IMR-90 (cell line): ENCODE measurements around the gene ABHD12. TPM values are rescaled to one million over a fixed set of nuclear protein-coding genes. Genes with fewer than 3 reads are reported as not detected.

Source experiments
- ATAC-seq: fragments of 200-7000 bp; cut with Tn5 transposase; 2 replicates; pipeline ENCODE4 v1.9.1; 2020; ENCODE audit warnings: low read depth, mild to moderate bottlenecking, moderate library complexity
- BruUV-seq: library from RNA; stranded (reverse); fragments of 400-500 nt; replicated peaks from 2 replicates; lab custom pipeline; 2021; lab: Mats Ljungman, UMichigan
- CTCF ChIA-PET: fragments of 300-600 bp; formaldehyde crosslinking; extraction: SDS; loops from one replicate; lab custom pipeline; 2021; ENCODE audit warnings: antibody characterized with exemption; lab: Yijun Ruan, JAX
- POLR2A ChIA-PET: fragments of 300-600 bp; sonication (Branson Sonifier 250); formaldehyde crosslinking; loops from one replicate; lab custom pipeline; 2022; ENCODE audit warnings: antibody characterized with exemption; ENCODE audit not compliant: unreplicated experiment; lab: Charles Lee
- DNase-seq: peaks from one replicate; pipeline ENCODE4 v3.0.0; 2013
- H2AFZ ChIP-seq: replicated peaks from 2 replicates; pipeline ENCODE3; 2013; ENCODE audit warnings: low read length, mild to moderate bottlenecking; ENCODE audit not compliant: poor library complexity
- H2AK5ac ChIP-seq: 2 replicates; pipeline ENCODE4 v1.6.1; 2013; ENCODE audit warnings: low read depth, low read length, inconsistent platforms
- H2AK9ac ChIP-seq: replicated peaks from 2 replicates; pipeline ENCODE3; 2013; ENCODE audit warnings: mild to moderate bottlenecking, low read depth, low read length, moderate library complexity; ENCODE audit not compliant: poor library complexity
- H2BK120ac ChIP-seq: 2 replicates; pipeline ENCODE4 v1.6.1; 2013; ENCODE audit warnings: low read depth, low read length, inconsistent platforms
- H2BK15ac ChIP-seq: 3 replicates; pipeline ENCODE4 v1.6.1; 2013; ENCODE audit warnings: low read depth, low read length, inconsistent platforms
- H2BK20ac ChIP-seq: 2 replicates; pipeline ENCODE4 v1.6.1; 2013; ENCODE audit warnings: low read depth, mild to moderate bottlenecking, inconsistent platforms, low read length, moderate library complexity
- H2BK5ac ChIP-seq: 2 replicates; pipeline ENCODE4 v1.6.1; 2013; ENCODE audit warnings: mild to moderate bottlenecking, low read depth, low read length, inconsistent platforms; ENCODE audit not compliant: poor library complexity, severe bottlenecking
- H3K14ac ChIP-seq: replicated peaks from 2 replicates; pipeline ENCODE4 v1.6.1; 2013; ENCODE audit warnings: low read depth, low read length, inconsistent platforms
- H3K18ac ChIP-seq: 2 replicates; pipeline ENCODE4 v1.6.1; 2013; ENCODE audit warnings: low read depth, low read length, control low read depth
- H3K23ac ChIP-seq: 2 replicates; pipeline ENCODE4 v1.6.1; 2013; ENCODE audit warnings: low read depth, low read length, inconsistent platforms
- H3K27ac ChIP-seq: 2 replicates; pipeline ENCODE4 v1.5.1; 2013; ENCODE audit warnings: mild to moderate bottlenecking, control low read depth, low read length; ENCODE audit not compliant: insufficient read depth
- H3K27me3 ChIP-seq: 2 replicates; pipeline ENCODE4 v1.6.1; 2013; ENCODE audit warnings: low read length; ENCODE audit not compliant: control insufficient read depth, insufficient read depth
- H3K36me3 ChIP-seq: 2 replicates; pipeline ENCODE4 v1.6.1; 2013; ENCODE audit warnings: low read length, mixed read lengths; ENCODE audit not compliant: control insufficient read depth, insufficient read depth
- H3K4ac ChIP-seq: 2 replicates; pipeline ENCODE4 v1.6.1; 2013; ENCODE audit warnings: low read depth, low read length, inconsistent platforms
- H3K4me1 ChIP-seq: 2 replicates; pipeline ENCODE4 v1.6.1; 2013; ENCODE audit warnings: low read length, mixed read lengths; ENCODE audit not compliant: control insufficient read depth, insufficient read depth
- H3K4me2 ChIP-seq: 2 replicates; pipeline ENCODE4 v1.6.1; 2013; ENCODE audit warnings: low read depth, mild to moderate bottlenecking, control low read depth, low read length, moderate library complexity
- H3K4me3 ChIP-seq: 2 replicates; pipeline ENCODE4 v1.5.1; 2013; ENCODE audit warnings: low read depth, mild to moderate bottlenecking, control low read depth, low read length, moderate library complexity; ENCODE audit not compliant: insufficient read depth
- H3K56ac ChIP-seq: 2 replicates; pipeline ENCODE4 v1.6.1; 2013; ENCODE audit warnings: low read length, inconsistent platforms; ENCODE audit not compliant: insufficient read depth; ENCODE audit errors: extremely low read depth
- H3K79me1 ChIP-seq, 2 experiments: 2 replicates each; pipeline ENCODE4 v1.6.1; 2013; ENCODE audit warnings: low read length in 2 of 2, inconsistent platforms in 1 of 2, low read depth in 1 of 2
- H3K9ac ChIP-seq: 2 replicates; pipeline ENCODE4 v1.6.1; 2013; ENCODE audit warnings: low read depth, low read length, control low read depth
- H3K9me1 ChIP-seq: 2 replicates; pipeline ENCODE4 v1.6.1; 2013; ENCODE audit warnings: low read length, inconsistent platforms; ENCODE audit not compliant: insufficient read depth
- H3K9me3 ChIP-seq: 2 replicates; pipeline ENCODE4 v1.6.1; 2013; ENCODE audit warnings: low read length; ENCODE audit not compliant: control insufficient read depth, insufficient read depth
- H4K20me1 ChIP-seq: 2 replicates; pipeline ENCODE4 v1.6.1; 2013; ENCODE audit warnings: low read length, inconsistent platforms; ENCODE audit not compliant: insufficient read depth
- H4K5ac ChIP-seq: 2 replicates; pipeline ENCODE4 v1.6.1; 2013; ENCODE audit warnings: mild to moderate bottlenecking, low read depth, low read length, control low read depth
- H4K8ac ChIP-seq, 2 experiments: 2 replicates each; pipeline ENCODE4 v1.6.1; 2013; ENCODE audit warnings: low read depth in 2 of 2, low read length in 2 of 2, control low read depth in 1 of 2, inconsistent platforms in 1 of 2
- H4K91ac ChIP-seq: 2 replicates; pipeline ENCODE4 v1.6.1; 2013; ENCODE audit warnings: low read depth, low read length, inconsistent platforms; ENCODE audit not compliant: insufficient read depth
- BHLHE40 ChIP-seq: fragments of 150-350 bp; IDR thresholded peaks from 2 replicates; pipeline ENCODE4 v1.6.1; 2016; ENCODE audit warnings: mild to moderate bottlenecking, low read depth, low read length
- CHD1 ChIP-seq: IDR thresholded peaks from 2 replicates; pipeline ENCODE4 v1.6.1; 2012; ENCODE audit warnings: low read depth, low read length, improper control_type of control experiment
- FOS ChIP-seq: fragments of 150-350 bp; IDR thresholded peaks from 2 replicates; pipeline ENCODE4 v1.6.1; 2016; ENCODE audit warnings: low read depth, low read length
- MAFK ChIP-seq: IDR thresholded peaks from 2 replicates; pipeline ENCODE4 v1.6.1; 2012; ENCODE audit warnings: low read depth, low read length, improper control_type of control experiment
- MAZ ChIP-seq: IDR thresholded peaks from 2 replicates; pipeline ENCODE4 v1.6.1; 2012; ENCODE audit warnings: low read depth, mild to moderate bottlenecking, low read length, improper control_type of control experiment, moderate library complexity, borderline replicate concordance
- MXI1 ChIP-seq: IDR thresholded peaks from 2 replicates; pipeline ENCODE4 v1.6.1; 2012; ENCODE audit warnings: low read depth, mild to moderate bottlenecking, low read length, moderate library complexity, borderline replicate concordance
- RCOR1 ChIP-seq: IDR thresholded peaks from 2 replicates; pipeline ENCODE4 v1.6.1; 2012; ENCODE audit warnings: mild to moderate bottlenecking, low read length, improper control_type of control experiment; ENCODE audit not compliant: insufficient replicate concordance
- SMC3 ChIP-seq: fragments of 150-350 bp; IDR thresholded peaks from 2 replicates; pipeline ENCODE4 v1.6.1; 2016; ENCODE audit warnings: low read depth, mild to moderate bottlenecking, antibody characterized with exemption, low read length, moderate library complexity
- WGBS, 2 experiments: methylation state at CpG; one replicate each; pipeline versions ENCODE4 v1.1.5 to v1.1.7; 2013; ENCODE audit warnings: missing lambda C conversion rate in 2 of 2; ENCODE audit not compliant: insufficient read length in 1 of 2; ENCODE audit errors: extremely low coverage in 2 of 2; 5-methylcytosine and 5-hydroxymethylcytosine counted together
- dilution Hi-C: fragments of 300-500 bp; cut with HindIII; formaldehyde crosslinking; loops from one replicate; pipeline ENCODE4 v1.14.3; 2018; ENCODE audit warnings: low sequenced_read_pairs; ENCODE audit not compliant: unreplicated experiment
- in situ Hi-C: fragments of 300-500 bp; cut with MboI; formaldehyde crosslinking; loops from 3 replicates; pipeline ENCODE4 v1.14.3; 2019; ENCODE audit warnings: low sequenced_read_pairs, inconsistent platforms, mixed read lengths
- intact Hi-C: fragments of 100-400 bp; cut with micrococcal nuclease; formaldehyde crosslinking; loops from 2 replicates; pipeline ENCODE4 v1.10.0; 2022
- polyA plus RNA-seq, 3 experiments: library from polyadenylated mRNA; depleted of rRNA; stranded (reverse); fragments of >200 nt; gene quantifications; 2 replicates each; pipeline ENCODE4 v1.2.3, GENCODE V29; 2012; ENCODE audit warnings: low replicate concordance in 1 of 3
- total RNA-seq: library from RNA; depleted of rRNA; stranded (reverse); fragments of >200 nt; gene quantifications from 2 replicates; pipeline ENCODE4 v1.2.3, GENCODE V29; 2012
- TF ChIP-seq, protein P1 (sequence below): fragments of 150-350 bp; IDR thresholded peaks from 2 replicates; pipeline ENCODE4 v1.6.1; 2016; ENCODE audit warnings: low read depth, mild to moderate bottlenecking, low read length, moderate library complexity, borderline replicate concordance

Gene ABHD12
- total and polyA plus RNA-seq, 2 of the 4 experiments (the other 2 are of a cell fraction) = 80.7 to 108 TPM

DNA sequence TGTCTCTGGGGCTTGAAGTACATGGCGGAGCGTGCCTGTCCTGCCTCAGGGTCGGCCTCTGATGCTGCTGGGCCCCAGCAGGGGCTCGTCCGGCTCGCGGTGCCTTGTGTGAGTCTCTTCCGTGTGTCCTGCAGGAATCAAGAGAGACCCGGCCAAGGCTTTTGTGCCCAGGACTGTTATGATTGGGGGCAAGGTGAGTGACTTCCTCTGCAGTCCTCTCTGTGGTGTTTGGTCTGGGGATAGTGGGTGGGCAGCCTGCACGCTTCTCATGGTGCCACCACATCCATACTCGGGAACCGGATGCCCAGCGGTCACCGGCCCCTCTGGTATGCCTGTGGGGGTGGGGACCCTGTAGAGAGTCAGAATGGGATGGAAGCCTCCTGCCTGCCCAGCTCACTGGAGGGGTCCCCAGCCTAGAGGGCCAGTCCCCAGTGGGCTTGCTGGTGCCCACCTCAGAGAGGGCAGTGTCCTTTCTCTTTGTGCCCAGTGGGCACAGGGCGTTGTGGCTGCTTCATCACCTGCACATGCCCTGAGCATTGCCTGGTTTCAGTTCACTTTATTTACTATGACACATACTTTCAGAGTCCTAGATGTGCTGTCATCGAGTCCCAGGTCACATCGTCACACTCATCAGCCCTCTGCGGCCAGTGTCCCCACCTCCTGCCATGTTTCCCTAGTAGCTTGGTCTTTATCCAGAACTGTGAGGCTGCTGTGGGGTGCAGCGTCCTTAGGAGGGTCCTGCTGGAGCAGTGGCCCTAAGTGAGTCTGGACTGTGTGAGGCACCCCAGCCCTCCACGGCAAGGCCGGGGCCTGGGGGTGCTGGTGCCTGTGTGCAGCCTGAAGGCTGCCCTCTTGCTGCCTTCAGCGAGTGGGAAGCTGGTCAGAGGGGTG lies 102.1 kb downstream of the ABHD12 start:
- Histone ChIP-seq H2BK120ac (no peak overlapping the region), H4K20me1 (peaks cover 5% of the 10 kb centered on the region), H2BK5ac (no peak overlapping the region), H2BK20ac (no peak overlapping the region), H3K36me3 (peaks cover 70% of the 10 kb centered on the region), H3K79me1 (peaks cover 0 to 19% of the 10 kb centered on the region in 2 experiments; a peak in 2 of 4 replicates), H4K8ac (no peak overlapping the region), H3K4me1 (no peaks in the 10 kb centered on the region), H3K9me3 (no peaks in the 10 kb centered on the region), H3K27me3 (no peaks in the 10 kb centered on the region), H3K14ac (no peak overlapping the region), H3K4me3 (no peak overlapping the region), H2AK9ac (peak overlapping the region; percentile 29), H2BK15ac (no peak overlapping the region), H3K4ac (no peak overlapping the region), H3K18ac (no peak overlapping the region), H2AFZ (no peak overlapping the region), H3K9ac (no peak overlapping the region), H3K23ac (no peak overlapping the region), H3K9me1 (no peaks in the 10 kb centered on the region; the same call in 1 of the 2 replicates), H3K4me2 (no peak overlapping the region), H3K56ac (no peak overlapping the region), H2AK5ac (no peak overlapping the region), H4K5ac (no peak overlapping the region), H4K91ac (no peak overlapping the region), H3K27ac (no peak overlapping the region)
- no peak for TF ChIP-seq CHD1
- no peak for TF ChIP-seq MXI1
- no peak for TF ChIP-seq MAFK
- TF ChIP-seq RCOR1 = no peak
- no peak for TF ChIP-seq FOS
- no peak for TF ChIP-seq MAZ
- TF ChIP-seq, protein P1, sequence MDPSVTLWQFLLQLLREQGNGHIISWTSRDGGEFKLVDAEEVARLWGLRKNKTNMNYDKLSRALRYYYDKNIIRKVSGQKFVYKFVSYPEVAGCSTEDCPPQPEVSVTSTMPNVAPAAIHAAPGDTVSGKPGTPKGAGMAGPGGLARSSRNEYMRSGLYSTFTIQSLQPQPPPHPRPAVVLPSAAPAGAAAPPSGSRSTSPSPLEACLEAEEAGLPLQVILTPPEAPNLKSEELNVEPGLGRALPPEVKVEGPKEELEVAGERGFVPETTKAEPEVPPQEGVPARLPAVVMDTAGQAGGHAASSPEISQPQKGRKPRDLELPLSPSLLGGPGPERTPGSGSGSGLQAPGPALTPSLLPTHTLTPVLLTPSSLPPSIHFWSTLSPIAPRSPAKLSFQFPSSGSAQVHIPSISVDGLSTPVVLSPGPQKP = no peak
- no peak for TF ChIP-seq BHLHE40
- TF ChIP-seq SMC3 = no peak
- POLR2A ChIA-PET = no interaction called here
- intact Hi-C loops = no loop called here
- in situ Hi-C loops = no loop called here
- WGBS, 2 experiments = 95% methylated on average over 7 of the region's 22 CpGs; no CpG with 5 or more reads in 1 of the 2 experiments
- DNase-seq = no peak
- CTCF ChIA-PET = no interaction called here
- no peak for ATAC-seq
- dilution Hi-C loops = no loop called here
- BruUV-seq = no TSS peak
